CD8-positive, alpha-beta memory T cell (primary cell): ENCODE results near the gene NCCRP1. TPM values are rescaled to one million over a fixed set of nuclear protein-coding genes. Genes with fewer than 3 reads are reported as not detected.

Experiments
- CTCF ChIA-PET: fragments of 350-600 bp; sonication (Branson Sonifier 250); formaldehyde crosslinking; loops from one replicate; lab custom pipeline; 2021; ENCODE audit warnings: antibody characterized with exemption; lab: Charles Lee
- POLR2A ChIA-PET: fragments of 350-600 bp; sonication (Branson Sonifier 250); formaldehyde crosslinking; loops from one replicate; lab custom pipeline; 2021; ENCODE audit warnings: antibody characterized with exemption; lab: Charles Lee
- DNase-seq, 5 donors: peaks; one replicate each; pipeline versions ENCODE4 v3.0.0 to v3.0.0-alpha.2; 2020 to 2022; ENCODE audit warnings: mixed read lengths in 1 of 5
- H3K27ac ChIP-seq: one replicate; pipeline ENCODE4 v1.7.0; 2013; ENCODE audit warnings: low read depth, mild to moderate bottlenecking, low read length, moderate library complexity
- H3K27me3 ChIP-seq: 2 replicates; pipeline ENCODE4 v1.7.0; 2013; ENCODE audit warnings: low read length, mild to moderate bottlenecking; ENCODE audit not compliant: insufficient read depth, poor library complexity, severe bottlenecking
- H3K36me3 ChIP-seq: 2 replicates; pipeline ENCODE4 v1.7.0; 2013; ENCODE audit warnings: mild to moderate bottlenecking, low read length, moderate library complexity; ENCODE audit not compliant: insufficient read depth
- H3K4me1 ChIP-seq: 2 replicates; pipeline ENCODE4 v1.7.0; 2013; ENCODE audit warnings: mild to moderate bottlenecking, low read length, moderate library complexity; ENCODE audit not compliant: insufficient read depth
- H3K4me3 ChIP-seq: 2 replicates; pipeline ENCODE4 v1.7.0; 2013; ENCODE audit warnings: mild to moderate bottlenecking, low read length
- H3K9me3 ChIP-seq: 2 replicates; pipeline ENCODE4 v1.7.0; 2013; ENCODE audit warnings: mild to moderate bottlenecking, low read length
- H3K27ac Mint-ChIP-seq, 8 donors: one replicate each; pipeline ENCODE4 v1.8.0; 2020 to 2021; ENCODE audit warnings: mixed read lengths in 8 of 8, mild to moderate bottlenecking in 6 of 8, inconsistent platforms in 3 of 8, moderate library complexity in 3 of 8
- H3K27me3 Mint-ChIP-seq, 2 donors: one replicate each; pipeline ENCODE4 v1.8.0; 2020 to 2021; ENCODE audit warnings: mixed read lengths in 2 of 2, mild to moderate bottlenecking in 1 of 2, moderate library complexity in 1 of 2
- H3K36me3 Mint-ChIP-seq, 3 donors: one replicate each; pipeline ENCODE4 v1.8.0; 2020 to 2021; ENCODE audit warnings: mixed read lengths in 3 of 3, inconsistent platforms in 1 of 3, mild to moderate bottlenecking in 1 of 3
- H3K4me1 Mint-ChIP-seq, 3 donors: one replicate each; pipeline ENCODE4 v1.8.0; 2020 to 2021; ENCODE audit warnings: mixed read lengths in 3 of 3, inconsistent platforms in 1 of 3, mild to moderate bottlenecking in 1 of 3
- H3K4me3 Mint-ChIP-seq, 7 donors: one replicate each; pipeline ENCODE4 v1.8.0; 2020 to 2021; ENCODE audit warnings: mixed read lengths in 7 of 7, mild to moderate bottlenecking in 6 of 7, moderate library complexity in 4 of 7, inconsistent platforms in 2 of 7
- H3K9me3 Mint-ChIP-seq, 5 donors: one replicate each; pipeline ENCODE4 v1.8.0; 2020 to 2022; ENCODE audit warnings: mixed read lengths in 5 of 5, mild to moderate bottlenecking in 3 of 5, moderate library complexity in 2 of 5, inconsistent platforms in 1 of 5
- polyA plus RNA-seq: library from polyadenylated mRNA; unstranded; fragments of 300-500 nt; fragmentation: Illumina TruSeq; gene quantifications from one replicate; pipeline ENCODE4 v1.2.3, GENCODE V29; 2021
- total RNA-seq, 2 experiments: library from RNA; stranded (reverse); gene quantifications; one replicate each; pipeline ENCODE4 v1.2.3, GENCODE V29; 2021

The NCCRP1 gene
- total and polyA plus RNA-seq, 3 experiments from 2014 or later = not detected

DNA sequence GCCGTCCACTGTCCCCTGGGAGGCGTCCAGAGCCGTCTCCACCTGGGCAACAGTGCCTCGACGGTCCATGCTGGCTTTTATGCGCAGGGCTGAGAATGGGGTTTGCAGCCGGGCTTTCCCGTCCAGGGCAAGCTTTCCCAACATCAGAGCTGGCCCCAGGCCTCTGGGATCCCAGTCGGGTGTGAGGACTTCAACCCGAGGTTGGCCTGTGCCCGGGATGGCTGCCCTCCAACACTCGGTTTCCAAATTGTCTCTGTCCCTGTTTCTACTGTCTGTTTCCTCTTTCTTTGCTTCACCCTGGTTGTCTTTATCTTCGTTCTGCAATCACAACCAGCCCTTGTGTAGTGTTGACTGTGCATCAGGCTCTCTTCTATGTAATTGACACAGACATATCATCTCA lies 52.0 kb downstream of the NCCRP1 start, which contains the start of gene IFNL4:
IFNL4 (minus strand) TSS at position 51 of the 400 bp plus-strand sequence.
- ChIA-PET POLR2A (no interaction called here), CTCF (no interaction called here)
- DNase-seq = no peak
- Histone ChIP-seq H3K36me3 (no peaks in the 10 kb centered on the region), H3K9me3 (no peaks in the 10 kb centered on the region), H3K4me3 (no peak within 1 kb of the TSS), H3K27ac (no peak within 1 kb of the TSS), H3K27me3 (no peaks in the 10 kb centered on the region), H3K4me1 (no peaks in the 10 kb centered on the region)
- Mint-ChIP-seq H3K4me1 (peaks cover 0 to 11% (median 5%) of the 10 kb centered on the region in 3 donors), H3K27ac (no peak within 1 kb of the TSS), H3K36me3 (peaks cover 0 to 1% (median 0%) of the 10 kb centered on the region in 3 donors), H3K9me3 (no peaks in the 10 kb centered on the region), H3K27me3 (peaks cover 4 to 8% of the 10 kb centered on the region in 2 donors), H3K4me3 (peak within 1 kb of the TSS in 4 of 7 donors; percentile 15 to 74 (median 36))

- ChIA-PET CTCF (interaction anchor here (1.0 kb wide), 1 partner anchor 13 kb away, joined by 3 read pairs; no protein-coding TSS in a partner anchor), POLR2A (no interaction called here)
- no peaks in the 10 kb centered on the region for H3K9me3 ChIP-seq
- Mint-ChIP-seq H3K36me3 (peaks cover 0 to 1% (median 0%) of the 10 kb centered on the region in 3 donors), H3K4me3 (no peak overlapping the region), H3K27ac (no peak overlapping the region), H3K27me3 (peaks cover 4 to 8% of the 10 kb centered on the region in 2 donors), H3K9me3 (no peaks in the 10 kb centered on the region), H3K4me1 (peaks cover 0 to 11% (median 5%) of the 10 kb centered on the region in 3 donors)
- no peaks in the 10 kb centered on the region for H3K4me1 ChIP-seq
- no peak overlapping the region for H3K4me3 ChIP-seq
- no peaks in the 10 kb centered on the region for H3K36me3 ChIP-seq
- no peaks in the 10 kb centered on the region for H3K27me3 ChIP-seq
- DNase-seq = no peak
- no peak overlapping the region for H3K27ac ChIP-seq
These were observed 54.3 kb downstream of the NCCRP1 start for GRCh38 chr19:39251081-39251480.

Other genes with a start within 250 kb of the NCCRP1 start
- gene FBXO17, start 221.2 kb upstream of the NCCRP1 start, total RNA-seq = not detected
- 0.16 TPM for gene FBXO17, start 221.2 kb upstream of the NCCRP1 start, polyA plus RNA-seq
- gene FBXO27, start 164.4 kb upstream of the NCCRP1 start, total RNA-seq = under 1 TPM; 0.37 to 0.80 TPM
- 0.64 TPM for gene FBXO27, start 164.4 kb upstream of the NCCRP1 start, polyA plus RNA-seq
- not detected for gene ACP7, start 112.6 kb upstream of the NCCRP1 start, total RNA-seq
- 0.22 TPM for gene ACP7, start 112.6 kb upstream of the NCCRP1 start, polyA plus RNA-seq
- gene PAK4, start 71.2 kb upstream of the NCCRP1 start, total RNA-seq = 10 to 100 TPM; 21.3 to 21.8 TPM
- gene PAK4, start 71.2 kb upstream of the NCCRP1 start, polyA plus RNA-seq = 1.8 TPM
- gene SYCN, start 7.3 kb downstream of the NCCRP1 start, total RNA-seq = not detected
- not detected for gene SYCN, start 7.3 kb downstream of the NCCRP1 start, polyA plus RNA-seq
- not detected for gene IFNL3, start 48.0 kb downstream of the NCCRP1 start, total RNA-seq
- not detected for gene IFNL3, start 48.0 kb downstream of the NCCRP1 start, polyA plus RNA-seq
- under 1 TPM in 1 of 2 experiments, not detected in 1; 0.31 TPM for gene IFNL4, start 51.9 kb downstream of the NCCRP1 start, total RNA-seq
- gene IFNL4, start 51.9 kb downstream of the NCCRP1 start, polyA plus RNA-seq = not detected
- gene IFNL2, start 71.4 kb downstream of the NCCRP1 start, total RNA-seq = not detected
- gene IFNL2, start 71.4 kb downstream of the NCCRP1 start, polyA plus RNA-seq = not detected
- gene IFNL1, start 99.4 kb downstream of the NCCRP1 start, total RNA-seq = not detected
- gene IFNL1, start 99.4 kb downstream of the NCCRP1 start, polyA plus RNA-seq = 4.6 TPM
- 1 to 10 TPM; 4.3 to 4.9 TPM for gene LRFN1, start 123.9 kb downstream of the NCCRP1 start, total RNA-seq
- gene LRFN1, start 123.9 kb downstream of the NCCRP1 start, polyA plus RNA-seq = 6.7 TPM
- gene GMFG, start 139.1 kb downstream of the NCCRP1 start, total RNA-seq = 100 to 1,000 TPM; 246 to 247 TPM
- 1,052 TPM for gene GMFG, start 139.1 kb downstream of the NCCRP1 start, polyA plus RNA-seq
- gene SAMD4B, start 145.5 kb downstream of the NCCRP1 start, total RNA-seq = 10 to 100 TPM; 54.3 to 55.6 TPM
- gene SAMD4B, start 145.5 kb downstream of the NCCRP1 start, polyA plus RNA-seq = 18.7 TPM
- 10 to 100 TPM; 44.6 to 46.9 TPM for gene PAF1, start 194.1 kb downstream of the NCCRP1 start, total RNA-seq
- gene PAF1, start 194.1 kb downstream of the NCCRP1 start, polyA plus RNA-seq = 50.2 TPM
- gene MED29, start 194.4 kb downstream of the NCCRP1 start, total RNA-seq = 10 to 100 TPM; 39.3 to 39.6 TPM
- gene MED29, start 194.4 kb downstream of the NCCRP1 start, polyA plus RNA-seq = 56.8 TPM
- gene ZFP36, start 209.9 kb downstream of the NCCRP1 start, total RNA-seq = 10 to 100 TPM; 32.8 to 36.4 TPM
- 355 TPM for gene ZFP36, start 209.9 kb downstream of the NCCRP1 start, polyA plus RNA-seq
- 10 to 100 TPM; 35.2 to 36.4 TPM for gene PLEKHG2, start 215.7 kb downstream of the NCCRP1 start, total RNA-seq
- 4.0 TPM for gene PLEKHG2, start 215.7 kb downstream of the NCCRP1 start, polyA plus RNA-seq
- 1,000 to 10,000 TPM; 2,654 to 2,668 TPM for gene RPS16, start 239.0 kb downstream of the NCCRP1 start, total RNA-seq
- 1,795 TPM for gene RPS16, start 239.0 kb downstream of the NCCRP1 start, polyA plus RNA-seq
- gene SUPT5H, start 248.6 kb downstream of the NCCRP1 start, total RNA-seq = 100 to 1,000 TPM; 190 to 196 TPM
- 115 TPM for gene SUPT5H, start 248.6 kb downstream of the NCCRP1 start, polyA plus RNA-seq